ENCODE results near the gene ZNF318.

GRCh38 chr6:43334466-43335095, 34.9 kb downstream of the ZNF318 start:
- TF ChIP-seq, protein P1, sequence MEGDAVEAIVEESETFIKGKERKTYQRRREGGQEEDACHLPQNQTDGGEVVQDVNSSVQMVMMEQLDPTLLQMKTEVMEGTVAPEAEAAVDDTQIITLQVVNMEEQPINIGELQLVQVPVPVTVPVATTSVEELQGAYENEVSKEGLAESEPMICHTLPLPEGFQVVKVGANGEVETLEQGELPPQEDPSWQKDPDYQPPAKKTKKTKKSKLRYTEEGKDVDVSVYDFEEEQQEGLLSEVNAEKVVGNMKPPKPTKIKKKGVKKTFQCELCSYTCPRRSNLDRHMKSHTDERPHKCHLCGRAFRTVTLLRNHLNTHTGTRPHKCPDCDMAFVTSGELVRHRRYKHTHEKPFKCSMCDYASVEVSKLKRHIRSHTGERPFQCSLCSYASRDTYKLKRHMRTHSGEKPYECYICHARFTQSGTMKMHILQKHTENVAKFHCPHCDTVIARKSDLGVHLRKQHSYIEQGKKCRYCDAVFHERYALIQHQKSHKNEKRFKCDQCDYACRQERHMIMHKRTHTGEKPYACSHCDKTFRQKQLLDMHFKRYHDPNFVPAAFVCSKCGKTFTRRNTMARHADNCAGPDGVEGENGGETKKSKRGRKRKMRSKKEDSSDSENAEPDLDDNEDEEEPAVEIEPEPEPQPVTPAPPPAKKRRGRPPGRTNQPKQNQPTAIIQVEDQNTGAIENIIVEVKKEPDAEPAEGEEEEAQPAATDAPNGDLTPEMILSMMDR (IDR thresholded peaks at IDR 0.05) = peak; percentile 22 to 47 (median 32)
- TF ChIP-seq POLR2A (IDR thresholded peaks at IDR 0.05) = no peak
